ENCODE data around the gene ENAH.

Gene ENAH

DNA sequence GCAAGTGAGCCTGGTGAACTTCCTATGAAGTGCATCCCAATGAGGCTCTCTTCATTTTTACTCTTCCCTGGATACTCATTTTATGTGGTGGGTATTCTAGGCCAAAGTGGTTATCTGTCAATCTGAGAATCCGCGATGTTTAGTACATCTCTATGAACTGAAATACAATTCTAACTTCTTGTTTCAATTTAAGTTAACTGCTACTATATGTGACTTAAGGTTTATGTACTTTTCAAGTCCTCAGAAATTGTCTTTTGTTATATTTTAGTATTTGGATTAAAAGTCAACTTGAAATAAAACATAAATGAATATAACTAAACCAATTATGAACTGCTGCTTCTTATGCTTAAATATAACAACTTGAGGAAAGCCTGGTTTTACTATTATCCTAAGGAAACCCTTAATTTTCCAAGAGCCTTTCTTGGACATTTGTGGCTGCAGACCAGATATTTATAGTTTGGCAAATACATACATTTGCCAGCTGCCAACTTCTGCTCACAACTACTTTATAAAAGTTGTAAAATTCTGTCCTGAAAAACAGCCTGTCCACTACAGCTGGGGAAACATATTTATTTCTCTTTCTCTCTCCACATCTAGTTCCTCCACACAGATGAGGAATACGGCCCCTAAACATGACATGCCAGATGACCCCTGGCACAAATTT lies 60.4 kb downstream of the ENAH start:
- no peak for DNase-seq (ENCODE audit: low read depth)
- no peak overlapping the region for H3K4me3 ChIP-seq (ENCODE audit: low read depth, low read length)
- in situ Hi-C loops (cut with HindIII; ENCODE audit: low sequenced_read_pairs) = no loop called here
- TF ChIP-seq, protein P1, sequence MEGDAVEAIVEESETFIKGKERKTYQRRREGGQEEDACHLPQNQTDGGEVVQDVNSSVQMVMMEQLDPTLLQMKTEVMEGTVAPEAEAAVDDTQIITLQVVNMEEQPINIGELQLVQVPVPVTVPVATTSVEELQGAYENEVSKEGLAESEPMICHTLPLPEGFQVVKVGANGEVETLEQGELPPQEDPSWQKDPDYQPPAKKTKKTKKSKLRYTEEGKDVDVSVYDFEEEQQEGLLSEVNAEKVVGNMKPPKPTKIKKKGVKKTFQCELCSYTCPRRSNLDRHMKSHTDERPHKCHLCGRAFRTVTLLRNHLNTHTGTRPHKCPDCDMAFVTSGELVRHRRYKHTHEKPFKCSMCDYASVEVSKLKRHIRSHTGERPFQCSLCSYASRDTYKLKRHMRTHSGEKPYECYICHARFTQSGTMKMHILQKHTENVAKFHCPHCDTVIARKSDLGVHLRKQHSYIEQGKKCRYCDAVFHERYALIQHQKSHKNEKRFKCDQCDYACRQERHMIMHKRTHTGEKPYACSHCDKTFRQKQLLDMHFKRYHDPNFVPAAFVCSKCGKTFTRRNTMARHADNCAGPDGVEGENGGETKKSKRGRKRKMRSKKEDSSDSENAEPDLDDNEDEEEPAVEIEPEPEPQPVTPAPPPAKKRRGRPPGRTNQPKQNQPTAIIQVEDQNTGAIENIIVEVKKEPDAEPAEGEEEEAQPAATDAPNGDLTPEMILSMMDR (IDR thresholded peaks at IDR 0.05; ENCODE audit: low read depth, low read length, missing control alignments) = no peak

DNA sequence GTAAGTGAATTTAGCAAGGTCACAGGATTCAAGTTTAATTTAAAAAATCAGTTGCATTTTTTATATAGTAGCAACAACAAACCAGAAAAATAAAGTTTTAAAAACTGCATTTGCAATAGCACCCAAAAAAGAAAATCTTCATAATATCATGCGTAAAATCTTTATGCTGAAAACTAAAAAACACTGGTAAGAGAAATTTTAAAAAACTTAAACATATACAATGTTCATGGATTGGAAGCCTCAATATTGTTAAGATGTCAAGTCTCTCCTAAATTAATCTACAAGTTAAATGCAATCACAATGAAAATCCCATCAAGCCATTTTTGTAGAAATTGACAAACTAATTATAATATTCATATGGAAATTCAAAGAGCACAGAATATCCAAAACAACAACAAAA lies 65.6 kb downstream of the ENAH start:
- DNase-seq (ENCODE audit: low read depth) = no peak
- TF ChIP-seq, protein P1 (IDR thresholded peaks at IDR 0.05; ENCODE audit: low read depth, low read length, missing control alignments) = no peak
- in situ Hi-C loops (cut with HindIII; ENCODE audit: low sequenced_read_pairs) = no loop called here
- H3K4me3 ChIP-seq (ENCODE audit: low read depth, low read length) = no peak overlapping the region

GRCh38 chr1:225581186-225581585 lies 71.7 kb downstream of the ENAH start:
- DNase-seq (ENCODE audit: low read depth) = no peak
- H3K4me3 ChIP-seq (ENCODE audit: low read depth, low read length) = no peak overlapping the region
- in situ Hi-C loops (cut with HindIII; ENCODE audit: low sequenced_read_pairs) = no loop called here
- TF ChIP-seq, protein P1 (IDR thresholded peaks at IDR 0.05; ENCODE audit: low read depth, low read length, missing control alignments) = no peak

DNA sequence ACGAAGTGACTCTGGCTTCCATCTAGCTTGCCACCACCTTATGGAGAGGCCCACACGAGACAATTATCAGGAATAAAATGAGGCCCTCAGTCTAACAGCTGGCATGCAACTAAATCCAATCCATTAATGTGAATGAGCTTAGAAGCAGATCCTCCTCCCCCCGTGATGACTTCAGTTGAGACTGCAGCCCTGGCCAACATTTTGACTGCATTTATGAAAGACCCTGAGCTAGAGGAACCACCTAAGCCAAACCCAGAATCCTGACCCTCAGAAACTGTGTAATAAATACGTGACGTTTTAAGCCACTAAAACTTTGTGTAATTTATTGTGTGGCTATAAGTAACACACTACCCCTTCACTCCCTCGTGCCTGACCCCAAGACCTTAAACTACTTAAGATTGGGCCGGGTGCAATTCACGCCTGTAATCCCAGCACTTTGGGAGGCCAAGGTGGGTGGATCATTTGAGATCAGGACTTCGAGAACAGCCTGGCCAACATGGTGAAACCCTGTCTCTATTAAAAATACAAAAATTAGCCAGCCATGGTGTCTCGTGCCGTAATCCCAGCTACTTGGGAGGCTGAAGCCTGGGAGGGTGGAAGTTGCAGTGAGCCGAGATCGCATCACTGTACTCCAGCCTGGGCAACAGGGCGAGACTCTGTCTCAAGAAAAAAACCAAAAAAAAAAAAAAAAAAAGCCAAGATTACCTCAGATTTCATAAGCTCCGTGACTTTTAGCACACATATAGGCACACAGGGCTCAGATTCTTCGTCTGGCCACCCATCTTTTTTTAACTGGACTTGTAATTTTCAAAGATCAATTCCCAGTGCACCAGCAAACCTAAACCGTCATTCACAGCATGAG lies 72.5 kb downstream of the ENAH start:
- DNase-seq (ENCODE audit: low read depth) = no peak
- TF ChIP-seq, protein P1 (IDR thresholded peaks at IDR 0.05; ENCODE audit: low read depth, low read length, missing control alignments) = no peak
- in situ Hi-C loops (cut with HindIII; ENCODE audit: low sequenced_read_pairs) = no loop called here
- no peak overlapping the region for H3K4me3 ChIP-seq (ENCODE audit: low read depth, low read length)

GRCh38 chr1:225578251-225578977 lies 74.5 kb downstream of the ENAH start:
- in situ Hi-C loops (cut with HindIII; ENCODE audit: low sequenced_read_pairs) = no loop called here
- no peak overlapping the region for H3K4me3 ChIP-seq (ENCODE audit: low read depth, low read length)
- DNase-seq (ENCODE audit: low read depth) = no peak
- TF ChIP-seq, protein P1 (IDR thresholded peaks at IDR 0.05; ENCODE audit: low read depth, low read length, missing control alignments) = no peak

DNA sequence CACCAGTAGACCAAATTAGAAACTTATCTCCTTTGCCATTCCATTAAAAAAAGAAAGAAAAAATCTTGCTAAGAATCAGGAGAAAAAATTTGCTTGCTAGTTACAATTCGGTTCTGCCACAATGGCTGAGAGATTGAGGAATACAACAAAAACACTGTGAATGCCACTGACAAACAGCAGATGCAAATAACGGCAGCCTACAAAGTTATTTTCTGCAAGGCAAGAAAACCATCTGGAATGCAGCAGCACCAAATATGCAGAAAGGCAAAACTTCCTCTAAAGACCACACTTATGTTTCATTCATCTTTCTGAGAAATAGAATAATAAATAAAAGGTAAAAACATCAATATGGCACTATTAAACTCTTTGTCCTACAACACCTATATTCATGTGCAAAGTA lies 75.7 kb downstream of the ENAH start:
- TF ChIP-seq, protein P1 (IDR thresholded peaks at IDR 0.05; ENCODE audit: low read depth, low read length, missing control alignments) = no peak
- no peak for DNase-seq (ENCODE audit: low read depth)
- no peak overlapping the region for H3K4me3 ChIP-seq (ENCODE audit: low read depth, low read length)

More for the DNA sequence above, 75.7 kb downstream of the ENAH start:
- in situ Hi-C loops (cut with HindIII; ENCODE audit: low sequenced_read_pairs) = no loop called here

Data from astrocyte of the cerebellum (primary cell).